Stimulated activated CD4-positive, alpha-beta T cell treated with anti-CD3 and anti-CD28 coated beads, Interleukin-1b, Interleukin-23, amount 100 ng/mL, for 24 hours (primary cell): ENCODE measurements around the gene MBNL1.
"Not testable (repeated sequence)": the region's sequence is repeated elsewhere in the genome, so short reads cannot be mapped to it uniquely, and the experiment has no call there.

ENCODE experiments used
- DNase-seq, 4 experiments: peaks; one replicate each; pipeline ENCODE4 v3.0.0-alpha.2; 2020; ENCODE audit warnings: low read depth in 4 of 4, low spot score in 1 of 4

MBNL1 gene

DNA sequence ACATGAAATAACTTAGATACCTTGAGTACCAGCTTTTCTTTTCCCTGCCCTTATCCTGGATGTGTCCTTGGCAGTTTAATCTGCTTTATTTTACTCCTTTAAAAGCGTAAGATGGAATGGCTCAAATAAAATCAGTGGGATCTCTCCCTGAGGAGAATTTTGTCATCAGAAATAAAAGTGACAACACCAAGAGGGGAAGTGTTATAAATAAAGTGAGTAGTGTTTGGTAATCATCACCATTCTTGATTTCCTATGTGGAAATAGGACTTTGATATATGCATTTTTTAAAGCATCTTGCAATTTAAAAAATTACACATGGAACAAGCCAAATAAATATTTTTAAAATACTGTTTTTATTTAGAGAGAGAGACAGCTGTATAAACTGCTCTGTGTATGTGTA is 76.5 kb downstream of the MBNL1 start:
- no peak for DNase-seq

DNA sequence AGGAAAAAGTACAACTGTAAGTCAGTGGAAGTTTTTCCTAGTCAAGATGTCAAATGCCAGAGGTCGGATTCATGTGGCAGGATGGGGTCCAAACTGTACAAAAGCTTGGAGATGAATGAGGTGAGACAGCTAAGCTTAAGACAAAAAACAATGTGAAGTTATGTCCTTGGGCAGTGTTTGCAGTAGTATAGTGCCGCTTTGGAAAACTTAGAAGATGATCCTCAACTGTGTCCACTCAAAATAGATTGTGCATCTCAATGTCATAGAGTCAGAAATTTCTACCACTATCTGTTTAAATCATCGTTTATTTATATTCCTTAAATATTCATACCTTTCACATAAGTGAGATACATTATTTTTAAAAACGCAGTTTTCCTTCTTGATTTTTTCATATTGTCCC is 77.3 kb downstream of the MBNL1 start:
- no peak for DNase-seq

DNA sequence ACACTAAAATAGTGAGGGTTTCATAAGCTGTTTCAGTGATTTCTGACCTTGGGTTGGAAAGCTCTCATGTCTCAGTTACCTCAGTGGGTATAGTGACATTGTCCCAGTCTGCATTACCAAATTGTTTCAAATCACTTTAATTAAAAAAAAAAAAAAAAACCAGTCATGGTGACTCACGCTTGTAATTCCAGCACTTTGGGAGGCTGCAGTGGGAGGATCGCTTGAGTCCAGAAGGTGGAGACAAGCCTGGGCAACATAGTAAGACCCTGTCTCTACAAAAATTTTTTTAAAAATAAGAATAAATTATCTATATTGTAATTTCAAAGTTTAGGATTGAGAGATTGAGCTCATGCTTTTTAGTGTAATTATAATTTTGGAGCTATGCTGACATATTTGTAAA is 78.0 kb downstream of the MBNL1 start:
- DNase-seq, result no peak

DNA sequence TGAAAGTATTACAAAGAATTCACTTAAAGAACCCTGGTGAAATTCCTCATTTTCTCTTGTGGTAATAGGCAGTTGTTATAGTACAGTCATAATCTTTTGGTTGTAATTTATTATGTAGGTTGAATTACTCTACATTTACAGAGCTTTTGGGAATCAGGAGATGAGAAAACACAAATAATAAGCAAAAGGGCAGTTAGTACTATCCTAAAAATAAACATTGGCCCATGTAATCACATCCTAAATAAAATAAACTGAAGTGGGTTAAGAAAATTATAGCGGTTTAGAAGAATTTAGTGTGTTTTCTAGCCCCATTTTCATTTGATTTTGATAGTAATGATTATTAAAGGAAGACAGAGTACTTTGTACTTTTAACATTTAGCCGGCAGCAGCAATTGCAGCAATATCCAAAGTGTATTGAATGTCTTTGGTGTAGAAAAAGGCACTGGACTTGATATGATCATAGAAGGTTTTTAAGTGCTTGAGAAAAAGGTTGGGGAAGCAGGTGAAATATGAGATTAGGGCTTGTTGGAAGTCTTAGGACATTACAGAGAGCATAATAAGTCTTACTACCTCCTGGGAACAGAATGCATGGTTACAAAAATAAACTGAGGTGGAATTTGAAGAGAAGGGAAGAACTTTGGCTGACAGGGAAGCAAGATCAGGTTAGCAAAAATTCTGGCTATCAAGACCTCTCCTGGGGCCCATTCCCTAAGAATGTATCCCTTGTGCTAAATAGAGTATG is 79.9 kb downstream of the MBNL1 start:
- DNase-seq, result no peak

DNA sequence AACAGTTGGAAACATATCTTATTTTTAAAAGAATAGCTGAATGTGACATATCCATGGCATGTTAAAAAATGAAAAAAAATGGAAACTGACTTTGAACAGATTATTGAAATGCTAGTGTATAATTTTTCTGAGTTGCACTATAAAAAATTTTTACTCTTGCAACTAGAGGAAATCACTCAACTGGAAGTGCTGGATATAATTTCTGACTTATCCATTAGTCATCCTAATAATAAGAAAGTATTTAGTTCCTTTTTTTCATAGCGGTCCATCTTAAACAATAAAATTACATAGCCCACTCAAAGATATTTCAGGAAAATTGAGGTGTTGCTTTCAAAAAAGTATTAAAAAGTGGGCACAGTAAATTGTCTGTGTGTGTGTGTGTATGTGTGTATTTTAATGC is 80.7 kb downstream of the MBNL1 start:
- DNase-seq, result no peak

DNA sequence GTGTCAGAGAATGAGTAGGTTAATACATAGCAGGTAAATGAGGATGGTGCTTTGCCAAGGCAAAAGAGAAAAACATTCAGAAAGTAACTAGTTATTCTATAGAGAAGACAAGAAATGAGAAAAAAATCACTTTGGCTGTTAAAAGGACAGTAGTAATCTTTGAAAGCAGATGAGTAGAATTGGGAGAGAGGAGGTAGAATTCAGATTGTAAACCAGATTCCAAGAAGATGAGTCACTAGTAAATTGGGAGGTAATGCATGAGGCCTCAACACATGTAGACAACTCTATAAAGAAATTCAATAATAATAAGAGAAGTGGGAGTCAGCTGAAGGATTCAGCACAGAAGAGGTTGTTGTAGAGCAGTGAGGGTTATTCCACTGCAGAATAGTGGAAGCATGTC is 81.4 kb downstream of the MBNL1 start:
- DNase-seq, result no peak

DNA sequence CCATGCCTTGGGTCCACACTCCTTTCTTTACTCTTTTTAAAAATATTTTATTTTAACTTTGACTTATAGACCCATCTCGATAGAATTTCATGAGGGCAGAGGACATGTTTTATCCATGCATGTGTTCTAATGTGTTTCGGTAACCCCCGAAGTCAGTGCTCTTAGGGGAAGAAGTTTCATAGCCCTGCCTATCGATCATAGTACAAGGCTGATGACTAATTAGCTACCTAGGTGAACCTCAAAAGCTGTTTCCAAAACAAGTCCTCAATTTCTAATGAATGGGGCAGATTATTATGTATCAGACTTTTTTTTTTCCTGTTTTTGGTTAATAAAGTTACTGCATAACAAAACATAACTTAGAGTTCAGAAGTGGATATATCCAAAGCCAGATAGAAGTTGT is 82.0 kb downstream of the MBNL1 start:
- no peak for DNase-seq

DNA sequence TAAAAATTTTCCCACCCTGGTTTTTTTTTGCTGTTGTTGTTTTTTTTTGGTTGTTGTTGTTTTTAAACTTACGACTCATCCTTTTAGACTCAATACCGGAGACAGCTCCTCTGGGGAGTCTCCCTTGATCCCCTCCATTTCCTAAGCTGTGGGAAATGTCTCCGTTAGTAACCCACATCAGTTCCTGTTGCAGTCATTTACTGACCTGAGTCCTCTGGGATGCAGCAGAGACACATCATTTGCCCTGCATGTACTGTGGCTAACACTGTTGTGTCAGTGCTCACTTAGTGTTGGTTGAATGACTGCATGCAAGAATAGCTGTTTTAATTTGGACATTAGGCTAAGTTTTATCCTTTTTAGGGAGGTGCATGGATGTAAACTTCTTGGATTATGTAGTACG is 83.8 kb downstream of the MBNL1 start:
- no peak for DNase-seq

DNA sequence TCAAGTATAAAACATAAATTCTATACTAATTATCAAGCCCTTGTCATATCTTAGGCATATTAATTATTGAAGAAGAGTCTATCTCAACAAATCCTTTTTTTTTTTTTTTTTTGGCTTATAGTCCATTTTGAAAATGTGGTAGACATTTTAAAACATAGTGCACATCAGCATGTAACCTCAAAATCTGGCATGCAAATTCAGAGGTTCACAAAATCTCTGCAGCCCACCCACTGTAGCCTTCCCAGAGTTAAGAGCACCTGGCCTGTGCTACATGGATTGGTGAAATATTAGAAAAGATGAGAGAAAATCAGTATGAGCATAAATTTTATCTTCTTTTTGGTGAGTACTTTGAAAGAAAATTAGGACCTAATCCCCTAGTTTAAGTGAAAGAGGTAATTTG is 84.8 kb downstream of the MBNL1 start:
- no peak for DNase-seq

DNA sequence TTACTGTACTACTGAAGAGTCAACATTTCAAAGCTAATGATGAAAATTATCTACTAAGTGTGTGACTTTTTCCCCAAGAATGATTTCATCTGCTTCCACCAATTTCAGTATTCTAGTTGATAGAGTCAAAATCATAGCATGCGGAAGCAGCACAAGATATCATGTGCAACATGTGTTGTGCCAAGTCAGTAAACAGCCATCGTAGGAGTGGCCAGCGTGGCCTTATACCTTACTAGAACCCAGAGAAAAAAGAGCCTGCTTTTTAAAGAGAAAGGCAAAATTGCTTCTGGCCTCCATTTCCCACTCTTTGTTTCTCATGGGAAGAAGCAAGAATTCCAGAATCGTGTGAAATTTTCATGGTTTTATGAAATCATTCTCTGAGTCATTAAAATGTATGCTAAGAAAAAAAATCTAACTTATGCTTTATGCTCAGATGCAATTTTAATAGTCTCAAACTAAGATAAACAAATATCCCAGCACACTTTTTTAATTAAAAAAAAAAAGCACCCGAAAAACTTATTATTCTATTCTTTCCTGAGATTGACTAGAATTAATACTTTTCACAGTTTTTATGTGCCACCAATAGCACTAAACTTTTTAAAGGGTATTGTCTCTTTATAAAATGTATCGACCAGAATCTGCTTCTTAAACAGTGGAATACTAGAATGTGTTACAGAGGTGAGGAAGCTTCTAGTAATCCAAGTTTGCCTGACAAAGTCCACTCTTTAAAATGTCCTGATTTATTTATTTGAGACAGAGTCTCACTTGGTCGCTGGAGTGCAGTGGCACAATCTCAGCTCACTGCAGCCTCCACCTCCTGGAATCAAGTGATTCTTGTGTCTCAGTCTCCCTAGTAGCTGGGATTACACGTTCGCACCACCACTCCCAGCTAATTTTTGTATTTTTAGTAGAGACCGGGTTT is 87.3 kb downstream of the MBNL1 start:
- DNase-seq, result no peak

DNA sequence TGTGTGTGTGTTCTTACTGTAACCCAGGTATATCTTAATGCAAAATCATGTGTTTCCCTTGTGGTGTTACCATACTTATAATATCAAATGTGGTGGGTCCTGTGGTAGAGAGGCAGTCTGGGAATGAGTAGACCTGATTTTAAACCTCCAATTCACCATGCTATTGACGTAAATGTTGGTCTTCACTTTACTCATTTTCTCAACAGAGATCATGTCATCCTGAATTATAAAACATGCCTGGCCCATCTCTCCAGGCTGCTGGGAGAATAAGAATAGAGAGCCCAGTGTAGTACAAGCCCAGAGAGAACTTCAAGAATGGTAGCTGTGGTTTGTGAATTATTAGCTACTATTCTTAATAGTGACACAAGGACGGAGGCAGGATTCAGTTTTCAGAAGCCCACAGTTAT is 88.1 kb downstream of the MBNL1 start:
- no peak for DNase-seq

DNA sequence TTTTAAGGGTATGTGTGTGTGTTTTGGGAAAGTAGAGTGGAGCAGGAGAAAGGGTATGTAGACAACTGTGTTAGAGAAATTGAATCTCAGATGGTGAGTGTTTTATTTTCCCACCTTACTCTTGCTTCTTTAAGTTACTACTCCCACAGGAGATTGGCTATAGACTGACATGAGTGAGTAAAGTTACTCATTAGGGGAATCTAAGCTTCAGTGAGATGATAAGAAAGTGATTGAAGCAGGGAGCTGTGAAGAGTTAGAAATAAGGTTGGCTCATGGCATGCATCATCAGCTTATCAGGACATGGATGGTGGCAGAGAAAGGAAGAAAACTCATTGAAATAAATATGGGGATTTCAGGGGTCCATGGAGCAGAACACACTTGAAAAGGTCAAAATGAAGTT is 88.9 kb downstream of the MBNL1 start:
- no peak for DNase-seq

DNA sequence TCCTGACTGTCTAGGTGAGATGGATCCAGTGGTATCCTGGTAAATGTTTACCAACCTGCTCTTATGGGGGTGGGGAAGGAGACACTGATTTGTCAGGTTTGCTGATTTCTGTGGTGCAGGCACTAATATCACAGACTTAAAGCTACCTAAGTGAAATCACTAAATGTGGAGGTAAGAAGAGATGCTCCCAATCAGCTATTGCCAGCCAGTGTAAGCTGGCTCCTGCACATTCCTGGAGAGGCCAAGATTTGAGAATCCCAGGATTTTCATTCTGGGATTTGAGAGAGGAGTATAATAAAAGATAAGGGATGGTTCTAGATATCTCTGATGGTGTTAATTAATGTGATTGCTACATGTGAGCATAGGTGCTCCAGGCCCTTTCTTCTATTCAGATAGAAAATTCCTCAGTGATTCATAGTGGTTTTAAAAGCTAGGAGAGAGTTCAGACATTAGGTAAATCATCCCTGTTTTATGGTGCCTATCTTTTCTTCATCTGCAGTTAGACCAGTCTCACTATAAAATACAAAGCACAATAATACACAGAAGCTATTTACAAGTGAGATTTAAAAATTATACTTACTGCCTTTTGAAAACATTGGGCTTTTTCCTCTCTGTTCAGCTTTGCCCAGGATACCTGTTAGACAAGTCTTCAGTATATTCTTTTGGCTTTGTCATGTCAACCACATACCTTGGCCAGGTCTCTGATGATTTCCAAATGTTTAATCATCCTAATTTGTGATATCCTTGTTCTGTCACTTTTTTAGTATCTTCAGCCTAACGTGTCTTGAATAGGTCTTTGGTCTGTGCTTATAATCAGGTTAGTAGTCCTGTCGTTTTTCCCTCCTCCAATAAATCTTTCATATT is 90.9 kb downstream of the MBNL1 start:
- no peak for DNase-seq

DNA sequence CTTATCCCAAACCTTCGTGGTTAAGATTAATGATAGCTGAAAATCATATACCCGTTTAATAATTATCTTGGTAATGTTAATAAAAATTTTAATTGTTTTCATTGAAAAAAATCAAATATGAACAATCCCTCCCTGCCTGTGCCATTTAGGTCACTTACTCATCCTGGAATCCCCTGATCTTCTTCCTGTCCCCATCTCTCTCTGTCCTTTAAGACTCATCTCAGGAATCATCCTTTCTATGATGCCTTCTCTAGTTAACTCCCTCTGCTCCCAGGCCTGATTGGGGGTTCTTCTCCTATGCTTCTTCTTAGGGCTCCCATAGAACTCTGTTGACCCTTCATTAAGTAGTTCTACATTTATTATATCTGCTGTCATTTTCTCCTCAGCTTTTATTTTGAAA is 91.6 kb downstream of the MBNL1 start:
- no peak for DNase-seq

DNA sequence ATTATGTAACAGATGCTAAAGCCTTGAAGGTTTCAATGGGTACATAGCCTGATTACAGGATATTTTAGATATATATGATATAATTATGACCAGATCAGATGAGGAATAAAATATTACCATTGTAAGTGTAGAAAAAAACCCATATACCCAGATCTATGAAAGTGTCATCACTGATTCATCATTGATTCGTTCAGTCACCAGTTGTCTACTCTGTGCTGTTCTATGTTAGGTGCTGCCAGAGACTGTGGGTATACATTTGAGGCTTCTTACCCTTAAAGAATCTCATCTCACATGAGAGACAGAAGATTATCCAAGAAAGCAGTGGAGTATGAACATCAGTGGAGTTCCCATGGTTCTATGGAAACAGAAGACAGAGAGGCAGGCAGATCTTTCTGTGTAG is 92.2 kb downstream of the MBNL1 start:
- DNase-seq, result no peak

DNA sequence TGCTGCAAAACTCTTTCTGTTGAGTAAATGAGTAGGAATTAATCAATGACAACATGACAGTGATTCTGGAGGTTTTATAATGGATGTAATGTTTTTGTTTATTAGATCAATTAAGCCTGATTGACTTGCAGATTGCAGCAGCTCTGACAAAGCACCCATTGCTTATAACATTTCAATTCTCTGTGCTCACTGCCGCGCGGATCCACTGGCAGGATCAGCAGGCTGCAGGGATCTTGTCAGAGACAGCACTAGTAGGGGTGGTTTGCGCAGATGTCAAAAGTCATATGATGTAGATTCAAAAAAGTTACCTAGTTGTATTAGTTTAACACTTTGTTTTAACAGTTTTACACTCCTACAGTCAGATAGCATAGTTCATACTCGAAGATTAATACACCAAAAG is 93.4 kb downstream of the MBNL1 start:
- DNase-seq, result no peak

DNA sequence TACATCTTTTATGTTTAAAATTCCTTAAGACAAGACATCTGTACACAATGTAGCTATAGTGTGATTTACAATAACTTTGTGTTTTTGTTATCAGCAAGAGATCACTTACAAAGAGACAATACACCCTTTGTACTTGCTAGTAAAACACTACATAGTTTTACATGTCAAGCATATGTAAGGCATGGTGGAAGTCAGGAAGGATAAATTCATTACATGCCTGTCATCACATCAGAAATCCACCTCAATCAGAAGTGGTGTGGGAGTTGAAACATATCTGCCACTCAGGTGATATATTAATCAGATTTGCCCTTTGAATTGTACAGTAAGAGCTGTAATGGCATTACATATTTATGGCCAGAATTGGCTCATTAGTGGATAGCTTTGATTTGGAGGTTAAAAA is 95.5 kb downstream of the MBNL1 start:
- DNase-seq, result no peak

DNA sequence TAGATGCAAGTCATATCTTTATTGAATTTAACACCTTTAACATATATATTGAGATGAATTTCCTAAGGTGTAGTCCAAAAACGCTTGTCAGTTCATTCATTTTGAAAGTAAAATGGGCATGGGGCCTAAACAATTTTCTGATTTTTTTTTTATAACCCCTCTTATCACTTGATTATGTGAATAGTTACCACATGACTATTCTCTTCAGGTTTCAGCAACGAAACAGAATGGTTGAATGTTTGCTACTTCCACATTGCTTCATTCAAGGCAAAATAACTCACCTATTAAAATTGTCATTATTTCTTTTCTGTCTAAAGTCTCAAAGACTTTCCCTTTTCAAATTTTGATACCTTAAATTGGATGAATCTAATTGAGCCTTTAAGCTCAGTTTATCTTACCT is 96.4 kb downstream of the MBNL1 start:
- no peak for DNase-seq

DNA sequence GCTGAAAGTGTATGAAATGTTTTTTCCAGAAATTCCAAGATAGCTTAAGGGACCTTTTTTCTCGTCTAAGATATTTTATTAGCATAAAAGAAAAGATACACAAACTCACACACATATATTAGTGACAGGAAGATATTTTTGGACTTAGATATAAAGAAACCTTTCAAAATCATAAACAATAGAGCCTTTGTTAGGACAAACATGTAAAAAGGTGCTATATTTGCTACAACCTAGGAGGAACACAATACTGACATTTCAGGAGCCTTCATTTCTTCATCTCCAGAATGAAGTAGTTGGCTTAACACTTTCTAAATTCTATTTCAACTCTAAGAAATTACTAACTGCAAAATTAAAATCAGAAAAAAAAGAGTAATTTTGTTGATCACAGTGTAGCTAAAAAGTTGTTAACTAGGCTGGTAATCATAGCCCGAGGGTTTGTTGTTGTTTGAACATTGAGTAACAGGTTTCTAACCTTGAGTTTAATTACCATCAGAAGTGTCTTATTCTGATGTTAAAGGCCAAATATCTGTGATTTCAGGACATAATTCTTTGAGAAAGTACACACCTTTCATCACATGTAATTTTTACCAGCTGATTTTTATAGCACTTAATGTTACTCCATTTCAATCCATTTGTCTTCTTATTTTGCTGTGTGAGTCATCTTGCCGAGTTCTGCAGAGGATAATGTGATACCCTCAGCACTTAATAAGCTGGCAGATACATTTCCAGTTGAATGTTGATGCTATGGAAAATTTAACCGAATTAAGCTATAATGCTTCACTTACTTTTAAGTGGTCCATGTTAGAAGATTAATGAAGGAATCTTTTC is 97.3 kb downstream of the MBNL1 start:
- DNase-seq, result no peak

DNA sequence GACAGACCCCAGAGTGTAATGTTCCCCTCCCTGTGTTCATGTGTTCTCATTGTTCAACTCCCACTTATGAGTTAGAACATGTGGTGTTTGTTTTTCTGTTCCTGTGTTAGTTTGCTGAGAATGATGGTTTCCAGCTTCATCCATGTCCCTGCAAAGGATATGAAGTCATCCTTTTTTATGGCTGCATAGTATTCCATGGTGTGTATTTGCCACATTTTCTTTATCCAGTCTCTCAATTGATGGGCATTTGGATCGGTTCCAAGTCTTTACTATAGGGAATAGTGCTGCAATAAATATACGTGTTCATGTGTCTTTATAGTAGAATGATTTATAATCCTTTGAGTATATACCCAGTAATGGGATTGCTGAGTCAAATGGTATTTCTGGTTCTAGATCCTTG is 98.5 kb downstream of the MBNL1 start:
- DNase-seq, result not testable (repeated sequence)

DNA sequence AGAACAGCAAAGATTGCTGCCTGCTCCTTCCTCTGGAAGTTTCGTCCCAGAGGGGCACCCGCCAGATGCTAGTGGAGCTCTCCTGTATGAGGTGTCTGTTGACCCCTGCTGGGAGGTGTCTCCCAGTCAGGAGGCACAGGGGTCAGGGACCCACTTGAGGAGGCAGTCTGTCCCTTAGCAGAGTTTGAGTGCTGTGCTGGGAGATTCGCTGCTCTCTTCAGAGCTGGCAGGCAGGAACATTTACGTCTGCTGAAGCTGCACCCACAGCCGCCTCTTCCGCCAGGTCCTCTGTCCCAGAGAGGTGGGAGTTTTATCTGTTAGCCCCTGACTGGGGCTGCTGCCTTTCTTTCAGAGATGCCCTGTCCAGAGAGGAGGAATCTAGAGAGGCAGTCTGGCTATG is 103.9 kb downstream of the MBNL1 start:
- not testable (repeated sequence) for DNase-seq
